Peyer's patch (tissue), 4 donors: ENCODE results near the gene EPAS1.

ENCODE experiments used
- CTCF ChIP-seq, 6 experiments: fragments of 450-650 bp in 4 of 6; fragments of 200-600 bp in 2 of 6; sonication (generic) in 1 of 6; IDR thresholded peaks; one replicate each; pipeline ENCODE4 v1.5.1; 2017 to 2019; ENCODE audit warnings: antibody characterized with exemption in 6 of 6, mild to moderate bottlenecking in 3 of 6, moderate library complexity in 1 of 6
- POLR2A ChIP-seq, 2 donors: fragments of 450-650 bp; IDR thresholded peaks; one replicate each; pipeline ENCODE4 v1.5.1; 2017; ENCODE audit warnings: antibody characterized with exemption in 2 of 2, mild to moderate bottlenecking in 2 of 2, moderate library complexity in 2 of 2

DNA sequence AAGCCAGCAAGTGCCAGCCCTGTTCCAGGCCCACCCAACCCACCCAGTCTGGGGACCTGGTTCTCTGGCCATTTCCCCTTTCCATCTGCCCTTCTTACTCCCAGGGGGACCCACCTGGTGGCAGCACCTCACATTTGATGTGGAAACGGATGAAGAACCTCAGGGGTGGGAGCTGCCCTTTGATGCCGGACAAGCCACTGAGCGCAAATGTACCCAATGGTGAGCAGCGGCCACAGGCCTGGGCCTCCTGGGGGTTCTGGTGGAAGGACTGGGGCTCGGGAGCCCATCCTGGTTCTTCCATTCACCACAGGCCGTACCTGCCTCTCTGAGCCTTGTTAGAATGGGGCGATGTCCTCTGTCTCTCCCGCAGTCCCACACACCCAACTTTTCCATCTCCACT lies 84.7 kb downstream of the EPAS1 start:
- TF ChIP-seq CTCF (IDR thresholded peaks at IDR 0.05): no peak
- no peak for TF ChIP-seq POLR2A (IDR thresholded peaks at IDR 0.05)
